ENCODE data around the gene LHX8.

DNA sequence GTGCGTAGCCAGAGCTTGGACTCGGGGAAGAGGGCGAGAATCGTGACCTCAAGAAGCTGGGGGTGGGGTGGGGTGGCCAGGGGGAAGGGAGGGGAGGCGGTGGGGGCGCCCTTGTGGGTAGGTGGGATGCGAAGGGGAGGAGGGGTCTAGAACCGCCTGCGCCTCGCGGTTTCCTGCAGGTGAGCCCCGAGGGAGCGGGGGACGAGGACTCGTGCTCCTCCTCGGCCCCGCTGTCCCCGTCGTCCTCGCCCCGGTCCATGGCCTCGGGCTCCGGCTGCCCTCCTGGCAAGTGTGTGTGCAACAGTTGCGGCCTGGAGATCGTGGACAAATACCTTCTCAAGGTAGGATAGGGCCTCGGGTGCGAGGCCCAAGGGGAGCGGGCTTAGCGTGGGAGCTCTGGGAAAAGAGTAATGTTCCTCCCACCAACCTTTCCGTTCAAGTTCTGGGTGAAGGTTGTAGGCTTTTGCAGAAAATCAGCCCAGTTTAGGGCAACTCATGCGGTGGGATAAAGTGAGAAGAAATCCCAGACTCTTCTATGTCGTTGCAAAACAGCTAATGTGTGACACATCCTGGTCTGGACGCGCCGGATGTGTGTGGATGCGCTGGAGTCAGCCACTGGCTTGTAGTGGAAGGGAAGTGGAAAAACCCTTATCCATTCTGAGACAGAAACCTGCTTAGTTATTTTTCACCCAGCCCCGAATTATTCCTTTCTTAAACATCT lies 2.9 kb downstream of the LHX8 start:
- no peak for TF ChIP-seq POLR2A (IDR thresholded peaks at IDR 0.05)
- TF ChIP-seq, protein P1, sequence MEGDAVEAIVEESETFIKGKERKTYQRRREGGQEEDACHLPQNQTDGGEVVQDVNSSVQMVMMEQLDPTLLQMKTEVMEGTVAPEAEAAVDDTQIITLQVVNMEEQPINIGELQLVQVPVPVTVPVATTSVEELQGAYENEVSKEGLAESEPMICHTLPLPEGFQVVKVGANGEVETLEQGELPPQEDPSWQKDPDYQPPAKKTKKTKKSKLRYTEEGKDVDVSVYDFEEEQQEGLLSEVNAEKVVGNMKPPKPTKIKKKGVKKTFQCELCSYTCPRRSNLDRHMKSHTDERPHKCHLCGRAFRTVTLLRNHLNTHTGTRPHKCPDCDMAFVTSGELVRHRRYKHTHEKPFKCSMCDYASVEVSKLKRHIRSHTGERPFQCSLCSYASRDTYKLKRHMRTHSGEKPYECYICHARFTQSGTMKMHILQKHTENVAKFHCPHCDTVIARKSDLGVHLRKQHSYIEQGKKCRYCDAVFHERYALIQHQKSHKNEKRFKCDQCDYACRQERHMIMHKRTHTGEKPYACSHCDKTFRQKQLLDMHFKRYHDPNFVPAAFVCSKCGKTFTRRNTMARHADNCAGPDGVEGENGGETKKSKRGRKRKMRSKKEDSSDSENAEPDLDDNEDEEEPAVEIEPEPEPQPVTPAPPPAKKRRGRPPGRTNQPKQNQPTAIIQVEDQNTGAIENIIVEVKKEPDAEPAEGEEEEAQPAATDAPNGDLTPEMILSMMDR (IDR thresholded peaks at IDR 0.05) = no peak

All from lower leg skin (tissue), 3 donors.